ENCODE measurements around the gene EEFSEC.

Gene EEFSEC

DNA sequence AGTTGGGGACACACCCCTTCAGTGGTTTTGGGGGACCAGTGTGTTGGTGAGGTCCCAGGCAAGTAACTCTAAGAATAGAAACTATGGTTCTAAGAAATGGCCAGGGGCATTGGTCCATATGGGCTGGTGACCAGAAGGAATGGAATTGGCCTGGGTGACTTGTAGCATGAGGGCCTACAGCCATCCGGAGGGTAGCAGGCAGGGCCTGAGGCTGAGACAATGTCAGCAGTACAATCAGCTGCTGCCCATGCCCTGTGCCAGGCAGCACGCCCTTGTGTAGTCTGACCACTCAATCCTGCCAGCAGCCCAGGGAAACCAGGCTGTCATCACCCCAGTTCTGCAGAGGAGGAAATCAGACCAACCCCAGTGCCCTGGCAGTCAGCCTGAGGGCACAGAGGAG, 212.9 kb downstream of the EEFSEC start:
- no peaks in the 10 kb centered on the region for H3K36me3 ChIP-seq (ENCODE audit: insufficient read depth, low read length)
- no peaks in the 10 kb centered on the region for H3K4me1 ChIP-seq (ENCODE audit: control insufficient read depth, insufficient read depth, low read length, unreplicated experiment)
- no peak overlapping the region for H2AFZ ChIP-seq (ENCODE audit: low read length, unreplicated experiment)

GRCh38 chr3:128366652-128367051, 213.4 kb downstream of the EEFSEC start:
- no peaks in the 10 kb centered on the region for H3K4me1 ChIP-seq (ENCODE audit: control insufficient read depth, insufficient read depth, low read length, unreplicated experiment)
- no peak overlapping the region for H3K27ac ChIP-seq (ENCODE audit: low read depth, low read length)
- no peak overlapping the region for H2AFZ ChIP-seq (ENCODE audit: low read length, unreplicated experiment)
- no peaks in the 10 kb centered on the region for H3K27me3 ChIP-seq (ENCODE audit: insufficient read depth, low read length)
- H3K4me3 ChIP-seq (ENCODE audit: low read depth, low read length), result no peak overlapping the region
- H3K36me3 ChIP-seq (ENCODE audit: insufficient read depth, low read length), result no peaks in the 10 kb centered on the region
- no peaks in the 10 kb centered on the region for H3K79me2 ChIP-seq (ENCODE audit: control insufficient read depth, insufficient read depth, low read length, unreplicated experiment)

More for the DNA sequence above, 212.9 kb downstream of the EEFSEC start:
- H3K27me3 ChIP-seq (ENCODE audit: insufficient read depth, low read length), result no peaks in the 10 kb centered on the region
- H3K27ac ChIP-seq (ENCODE audit: low read depth, low read length), result no peak overlapping the region
- no peak overlapping the region for H3K4me3 ChIP-seq (ENCODE audit: low read depth, low read length)
- H3K79me2 ChIP-seq (ENCODE audit: control insufficient read depth, insufficient read depth, low read length, unreplicated experiment), result no peaks in the 10 kb centered on the region

GRCh38 chr3:128367221-128367620, 213.9 kb downstream of the EEFSEC start:
- Histone ChIP-seq H3K4me3 (ENCODE audit: low read depth, low read length) (no peak overlapping the region), H3K79me2 (ENCODE audit: control insufficient read depth, insufficient read depth, low read length, unreplicated experiment) (no peaks in the 10 kb centered on the region), H3K27ac (ENCODE audit: low read depth, low read length) (no peak overlapping the region), H3K4me1 (ENCODE audit: control insufficient read depth, insufficient read depth, low read length, unreplicated experiment) (no peaks in the 10 kb centered on the region), H2AFZ (ENCODE audit: low read length, unreplicated experiment) (no peak overlapping the region), H3K27me3 (ENCODE audit: insufficient read depth, low read length) (no peaks in the 10 kb centered on the region), H3K36me3 (ENCODE audit: insufficient read depth, low read length) (no peaks in the 10 kb centered on the region)

- H3K27ac ChIP-seq (ENCODE audit: low read depth, low read length), result no peak overlapping the region
These were observed 214.5 kb downstream of the EEFSEC start for GRCh38 chr3:128367761-128368160.

DNA sequence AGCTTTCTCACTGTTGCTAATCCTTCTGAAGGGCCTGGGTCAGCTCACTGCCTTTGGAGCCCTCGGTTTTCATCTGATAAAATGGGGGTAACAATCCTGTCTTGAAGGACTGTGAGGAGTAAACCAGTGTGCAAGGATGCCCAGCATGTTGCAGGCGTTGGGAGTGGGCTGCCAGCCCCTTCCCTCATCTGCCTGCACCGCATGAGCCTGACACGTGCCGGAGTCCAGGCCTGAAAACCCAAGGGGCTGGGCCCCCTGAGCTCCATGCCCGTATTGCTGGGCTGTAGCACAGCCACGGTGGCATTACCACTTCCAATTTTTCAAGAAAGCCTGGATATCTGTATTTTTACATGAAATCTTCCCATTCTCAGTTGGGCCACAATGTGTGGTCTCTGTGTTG, 215.3 kb downstream of the EEFSEC start:
- no peaks in the 10 kb centered on the region for H3K4me1 ChIP-seq (ENCODE audit: control insufficient read depth, insufficient read depth, low read length, unreplicated experiment)
- no peaks in the 10 kb centered on the region for H3K36me3 ChIP-seq (ENCODE audit: insufficient read depth, low read length)
- H3K79me2 ChIP-seq (ENCODE audit: control insufficient read depth, insufficient read depth, low read length, unreplicated experiment), result no peaks in the 10 kb centered on the region
- H3K27me3 ChIP-seq (ENCODE audit: insufficient read depth, low read length), result no peaks in the 10 kb centered on the region
- H3K27ac ChIP-seq (ENCODE audit: low read depth, low read length), result no peak overlapping the region
- H2AFZ ChIP-seq (ENCODE audit: low read length, unreplicated experiment), result no peak overlapping the region
- H3K4me3 ChIP-seq (ENCODE audit: low read depth, low read length), result no peak overlapping the region

More at GRCh38 chr3:128367761-128368160, 214.5 kb downstream of the EEFSEC start:
- H3K36me3 ChIP-seq (ENCODE audit: insufficient read depth, low read length), result no peaks in the 10 kb centered on the region
- no peak overlapping the region for H2AFZ ChIP-seq (ENCODE audit: low read length, unreplicated experiment)
- no peaks in the 10 kb centered on the region for H3K79me2 ChIP-seq (ENCODE audit: control insufficient read depth, insufficient read depth, low read length, unreplicated experiment)
- no peak overlapping the region for H3K4me3 ChIP-seq (ENCODE audit: low read depth, low read length)
- no peaks in the 10 kb centered on the region for H3K4me1 ChIP-seq (ENCODE audit: control insufficient read depth, insufficient read depth, low read length, unreplicated experiment)
- H3K27me3 ChIP-seq (ENCODE audit: insufficient read depth, low read length), result no peaks in the 10 kb centered on the region

GRCh38 chr3:128369121-128369703, 215.9 kb downstream of the EEFSEC start:
- no peaks in the 10 kb centered on the region for H3K36me3 ChIP-seq (ENCODE audit: insufficient read depth, low read length)
- no peaks in the 10 kb centered on the region for H3K79me2 ChIP-seq (ENCODE audit: control insufficient read depth, insufficient read depth, low read length, unreplicated experiment)
- no peak overlapping the region for H3K27ac ChIP-seq (ENCODE audit: low read depth, low read length)
- H2AFZ ChIP-seq (ENCODE audit: low read length, unreplicated experiment), result no peak overlapping the region
- H3K4me1 ChIP-seq (ENCODE audit: control insufficient read depth, insufficient read depth, low read length, unreplicated experiment), result no peaks in the 10 kb centered on the region
- no peaks in the 10 kb centered on the region for H3K27me3 ChIP-seq (ENCODE audit: insufficient read depth, low read length)
- H3K4me3 ChIP-seq (ENCODE audit: low read depth, low read length), result no peak overlapping the region

- H3K4me1 ChIP-seq (ENCODE audit: control insufficient read depth, insufficient read depth, low read length, unreplicated experiment), result no peaks in the 10 kb centered on the region
- H3K27me3 ChIP-seq (ENCODE audit: insufficient read depth, low read length), result no peaks in the 10 kb centered on the region
- no peak overlapping the region for H2AFZ ChIP-seq (ENCODE audit: low read length, unreplicated experiment)
- no peaks in the 10 kb centered on the region for H3K36me3 ChIP-seq (ENCODE audit: insufficient read depth, low read length)
- no peaks in the 10 kb centered on the region for H3K79me2 ChIP-seq (ENCODE audit: control insufficient read depth, insufficient read depth, low read length, unreplicated experiment)
- no peak overlapping the region for H3K27ac ChIP-seq (ENCODE audit: low read depth, low read length)
- no peak overlapping the region for H3K4me3 ChIP-seq (ENCODE audit: low read depth, low read length)
These were observed 216.8 kb downstream of the EEFSEC start for GRCh38 chr3:128369881-128370642.

- H3K36me3 ChIP-seq (ENCODE audit: insufficient read depth, low read length), result no peaks in the 10 kb centered on the region
- H3K4me1 ChIP-seq (ENCODE audit: control insufficient read depth, insufficient read depth, low read length, unreplicated experiment), result no peaks in the 10 kb centered on the region
- H3K79me2 ChIP-seq (ENCODE audit: control insufficient read depth, insufficient read depth, low read length, unreplicated experiment), result no peaks in the 10 kb centered on the region
- H3K4me3 ChIP-seq (ENCODE audit: low read depth, low read length), result no peak overlapping the region
- no peak overlapping the region for H2AFZ ChIP-seq (ENCODE audit: low read length, unreplicated experiment)
- no peak overlapping the region for H3K27ac ChIP-seq (ENCODE audit: low read depth, low read length)
- no peaks in the 10 kb centered on the region for H3K27me3 ChIP-seq (ENCODE audit: insufficient read depth, low read length)
These were observed 219.0 kb downstream of the EEFSEC start for GRCh38 chr3:128372281-128372680.

DNA sequence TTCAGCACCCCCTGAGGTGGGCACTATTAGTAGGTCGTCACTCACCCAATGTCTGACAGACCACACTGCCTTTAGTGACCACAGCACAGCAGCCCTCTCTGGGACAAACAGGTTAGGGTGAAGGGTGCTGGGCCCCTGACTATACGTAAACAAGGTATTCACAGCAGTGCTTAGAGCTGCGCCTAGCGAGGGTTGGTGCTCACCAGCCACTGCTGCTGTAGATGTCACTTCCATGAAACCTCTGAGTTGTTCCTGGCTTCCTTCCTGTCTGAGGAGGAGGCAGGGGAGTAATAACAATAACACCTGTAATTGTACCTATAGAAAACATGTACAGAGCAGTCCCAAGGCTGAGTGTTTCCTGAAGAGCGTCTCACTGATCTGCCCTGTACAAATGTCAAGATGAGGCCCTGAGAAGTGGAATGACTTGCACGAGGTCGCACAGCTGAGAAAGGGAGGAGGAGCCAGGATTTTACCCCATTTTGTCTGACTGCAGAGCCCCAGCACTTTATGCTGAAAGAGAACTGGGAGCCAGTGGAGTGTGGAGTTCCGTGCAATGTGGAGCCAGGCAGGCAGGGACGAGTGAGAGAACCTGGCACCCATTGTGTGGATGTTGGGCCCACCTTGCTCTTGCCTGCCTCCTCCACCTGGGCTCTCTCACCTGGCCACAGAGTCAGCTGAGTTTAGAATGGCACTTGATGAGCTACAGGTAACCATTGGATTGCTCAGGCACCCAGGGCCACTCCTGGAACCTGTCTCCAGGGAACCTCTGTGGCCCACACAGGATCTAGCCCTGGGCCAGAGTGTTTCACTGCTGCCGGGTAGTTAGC, 219.6 kb downstream of the EEFSEC start:
- H3K4me1 ChIP-seq (ENCODE audit: control insufficient read depth, insufficient read depth, low read length, unreplicated experiment), result no peaks in the 10 kb centered on the region
- H3K27me3 ChIP-seq (ENCODE audit: insufficient read depth, low read length), result no peaks in the 10 kb centered on the region
- H3K36me3 ChIP-seq (ENCODE audit: insufficient read depth, low read length), result no peaks in the 10 kb centered on the region
- H3K79me2 ChIP-seq (ENCODE audit: control insufficient read depth, insufficient read depth, low read length, unreplicated experiment), result no peaks in the 10 kb centered on the region
- no peak overlapping the region for H3K4me3 ChIP-seq (ENCODE audit: low read depth, low read length)
- H2AFZ ChIP-seq (ENCODE audit: low read length, unreplicated experiment), result no peak overlapping the region
- H3K27ac ChIP-seq (ENCODE audit: low read depth, low read length), result no peak overlapping the region

DNA sequence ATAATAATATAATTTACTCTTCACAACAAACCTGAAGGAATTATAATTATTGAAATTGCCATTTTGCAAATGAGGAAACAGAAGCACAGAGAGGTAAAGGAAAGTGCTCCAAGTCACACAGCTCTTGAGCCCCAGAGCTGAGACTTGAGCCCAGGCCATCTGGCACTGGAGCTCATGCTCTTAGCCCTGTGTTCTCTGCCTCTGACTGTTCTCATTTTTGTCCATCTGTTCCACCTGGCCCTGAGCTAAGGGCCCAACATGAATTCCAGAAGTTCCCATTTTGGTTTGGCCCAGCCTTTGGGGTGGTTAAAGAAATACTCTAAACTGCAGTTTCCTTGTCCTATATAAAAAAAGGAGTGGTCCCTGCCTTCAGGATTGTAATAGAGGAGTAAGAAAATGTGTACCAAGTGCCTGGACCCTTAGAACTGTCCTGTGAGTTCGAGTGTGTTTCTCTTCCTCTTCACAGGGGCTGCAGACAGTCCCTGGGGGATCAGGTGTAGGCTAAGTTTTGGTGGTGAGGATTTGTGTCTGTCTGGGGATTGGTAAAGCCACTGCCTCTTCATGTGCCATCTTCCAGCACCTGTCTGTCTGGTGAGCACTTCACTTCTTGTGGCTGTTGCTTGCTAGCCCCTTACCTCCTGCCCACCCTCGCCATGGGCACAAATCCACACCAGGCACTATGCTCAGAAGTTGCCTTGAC, 221.6 kb downstream of the EEFSEC start:
- no peaks in the 10 kb centered on the region for H3K4me1 ChIP-seq (ENCODE audit: control insufficient read depth, insufficient read depth, low read length, unreplicated experiment)
- no peak overlapping the region for H3K27ac ChIP-seq (ENCODE audit: low read depth, low read length)
- no peaks in the 10 kb centered on the region for H3K36me3 ChIP-seq (ENCODE audit: insufficient read depth, low read length)
- no peaks in the 10 kb centered on the region for H3K27me3 ChIP-seq (ENCODE audit: insufficient read depth, low read length)
- no peak overlapping the region for H2AFZ ChIP-seq (ENCODE audit: low read length, unreplicated experiment)
- H3K79me2 ChIP-seq (ENCODE audit: control insufficient read depth, insufficient read depth, low read length, unreplicated experiment), result no peaks in the 10 kb centered on the region
- H3K4me3 ChIP-seq (ENCODE audit: low read depth, low read length), result no peak overlapping the region

All from ACC112 (cell line).